GM18870 (cell line): ENCODE measurements around the gene ZNF862.

ENCODE experiments used
- ATAC-seq: cut with Tn5 transposase; IDR thresholded peaks from one replicate; pipeline ENCODE4 v1.9.1; 2021; ENCODE audit warnings: moderate library complexity; ENCODE audit not compliant: unreplicated experiment

ZNF862 gene

GRCh38 chr7:149843566-149843965, 5.4 kb downstream of the ZNF862 start:
- no peak for ATAC-seq

GRCh38 chr7:149844445-149844844, 6.3 kb downstream of the ZNF862 start:
- no peak for ATAC-seq

- no peak for ATAC-seq
Observed at GRCh38 chr7:149845257-149845980, 7.2 kb downstream of the ZNF862 start.

GRCh38 chr7:149846021-149846420, 7.8 kb downstream of the ZNF862 start:
- no peak for ATAC-seq

- ATAC-seq: peak; percentile 67
Observed at GRCh38 chr7:149846436-149847046, 8.4 kb downstream of the ZNF862 start.

GRCh38 chr7:149849174-149849573, 11.0 kb downstream of the ZNF862 start:
- ATAC-seq: no peak

GRCh38 chr7:149850007-149850594, 11.9 kb downstream of the ZNF862 start:
- ATAC-seq: no peak

- no peak for ATAC-seq
Observed at GRCh38 chr7:149850716-149851115, 12.5 kb downstream of the ZNF862 start.

GRCh38 chr7:149851449-149851848, 13.3 kb downstream of the ZNF862 start:
- no peak for ATAC-seq

GRCh38 chr7:149853157-149853556, 15.0 kb downstream of the ZNF862 start:
- no peak for ATAC-seq

- no peak for ATAC-seq
Observed at GRCh38 chr7:149854611-149855360, 16.6 kb downstream of the ZNF862 start.

GRCh38 chr7:149855361-149856305, 17.5 kb downstream of the ZNF862 start:
- ATAC-seq: no peak

- ATAC-seq: no peak
Observed at GRCh38 chr7:149856583-149856982, 18.4 kb downstream of the ZNF862 start.

- no peak for ATAC-seq
Observed at GRCh38 chr7:149859369-149859768, 21.2 kb downstream of the ZNF862 start.

GRCh38 chr7:149859876-149860275, 21.7 kb downstream of the ZNF862 start:
- ATAC-seq: no peak

- ATAC-seq: no peak
Observed at GRCh38 chr7:149860821-149861727, 22.9 kb downstream of the ZNF862 start.

- ATAC-seq: no peak
Observed at GRCh38 chr7:149861728-149862045, 23.5 kb downstream of the ZNF862 start.

GRCh38 chr7:149862156-149862555, 24.0 kb downstream of the ZNF862 start:
- ATAC-seq: no peak

- ATAC-seq: no peak
Observed at GRCh38 chr7:149863500-149863899, 25.3 kb downstream of the ZNF862 start.

GRCh38 chr7:149864023-149864422, 25.8 kb downstream of the ZNF862 start:
- no peak for ATAC-seq
